Occipital lobe (tissue), 2 donors: ENCODE results near the gene TTC7B. TPM values are rescaled to one million over a fixed set of nuclear protein-coding genes. Genes with fewer than 3 reads are reported as not detected.

ENCODE experiments used
- DNase-seq: peaks from one replicate; lab custom pipeline; 2025; lab: John Stamatoyannopoulos, UW
- total RNA-seq: library from RNA; depleted of rRNA; stranded (reverse); fragments of >200 nt; gene quantifications from one replicate; pipeline ENCODE4 v1.2.3, GENCODE V29; 2014

The TTC7B gene
- total RNA-seq, 1 donor from 2014 or later: 23.2 TPM

GRCh38 chr14:90495357-90496276, 320.6 kb downstream of the TTC7B start:
- DNase-seq: no peak

GRCh38 chr14:90491911-90492531, 324.2 kb downstream of the TTC7B start:
- DNase-seq: peak; percentile 58

DNA sequence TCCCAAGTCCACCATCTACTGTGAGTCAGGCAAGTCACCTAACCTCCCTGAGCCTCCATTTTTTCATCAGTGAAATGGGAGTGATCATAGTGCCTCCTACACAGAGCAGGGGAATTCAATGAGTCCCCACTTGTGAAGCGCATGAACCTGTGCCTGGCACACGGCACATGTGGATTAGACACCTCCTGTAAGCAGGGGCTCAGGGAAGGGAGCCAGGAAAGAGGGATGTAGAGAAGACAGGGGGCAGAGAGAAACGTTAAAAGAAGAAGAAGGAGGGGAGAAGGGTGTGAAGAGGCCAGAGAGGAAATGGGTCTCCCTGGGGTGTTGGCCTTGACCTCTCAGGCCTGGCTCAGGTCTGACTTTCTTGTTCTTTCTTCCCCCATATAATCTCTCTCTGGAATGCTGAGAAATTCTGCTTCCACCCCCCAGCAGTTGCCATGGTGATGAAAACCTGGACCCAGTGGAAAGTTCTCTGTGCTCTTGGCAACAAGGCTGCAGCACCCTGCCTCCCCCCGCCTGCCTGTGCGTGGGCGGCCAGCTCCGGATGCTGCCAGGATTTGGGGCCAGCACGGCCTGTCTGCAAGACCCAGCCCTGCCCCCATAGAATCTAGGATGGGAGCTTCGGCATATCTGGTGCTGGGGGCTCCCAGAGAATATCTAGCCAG, 324.9 kb downstream of the TTC7B start:
- DNase-seq: peak; percentile 92

GRCh38 chr14:90490720-90491050, 325.5 kb downstream of the TTC7B start:
- no peak for DNase-seq

GRCh38 chr14:90489916-90490719, 326.1 kb downstream of the TTC7B start:
- peak; percentile 38 for DNase-seq

DNA sequence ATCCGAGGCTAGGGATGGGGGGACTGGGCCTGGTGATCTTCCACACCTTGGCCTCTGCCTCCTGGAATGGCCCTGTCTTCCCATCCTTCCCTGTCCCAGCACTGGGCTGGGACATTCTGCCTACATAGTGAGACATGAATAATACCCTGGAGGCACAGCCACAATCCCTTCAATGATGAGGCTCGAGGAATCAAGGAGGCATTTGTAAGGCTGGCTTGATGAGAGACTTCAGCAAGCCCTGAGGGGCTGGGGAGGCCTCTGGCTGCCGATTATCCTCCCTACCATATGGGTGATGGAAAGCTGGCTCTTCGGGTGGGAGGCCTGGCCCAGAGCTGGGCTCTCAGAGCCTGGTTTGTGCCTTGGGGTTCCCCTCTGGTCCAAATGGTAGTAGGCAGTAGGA, 326.9 kb downstream of the TTC7B start:
- no peak for DNase-seq

- DNase-seq: no peak
Observed at GRCh38 chr14:90488256-90488655, 328.0 kb downstream of the TTC7B start.

DNA sequence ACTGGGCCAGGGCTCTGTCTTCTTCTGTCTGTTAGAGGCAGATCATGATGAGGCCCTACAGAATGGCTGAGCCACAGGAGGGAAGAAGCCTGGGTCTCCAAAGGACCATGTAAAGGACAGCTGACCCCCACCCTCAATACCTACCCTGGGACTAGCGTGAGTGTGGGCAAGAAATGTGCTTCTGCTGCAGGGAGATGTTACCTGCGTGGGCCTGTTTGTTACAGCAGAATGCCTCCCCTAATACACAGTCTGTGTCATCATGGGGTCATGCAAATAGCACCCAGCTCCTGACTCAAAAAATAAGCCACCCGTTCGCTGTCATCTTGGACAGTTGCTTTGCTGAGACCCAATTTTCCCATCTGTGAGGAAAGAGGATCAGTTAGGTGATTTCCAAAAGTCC, 328.8 kb downstream of the TTC7B start:
- no peak for DNase-seq

DNA sequence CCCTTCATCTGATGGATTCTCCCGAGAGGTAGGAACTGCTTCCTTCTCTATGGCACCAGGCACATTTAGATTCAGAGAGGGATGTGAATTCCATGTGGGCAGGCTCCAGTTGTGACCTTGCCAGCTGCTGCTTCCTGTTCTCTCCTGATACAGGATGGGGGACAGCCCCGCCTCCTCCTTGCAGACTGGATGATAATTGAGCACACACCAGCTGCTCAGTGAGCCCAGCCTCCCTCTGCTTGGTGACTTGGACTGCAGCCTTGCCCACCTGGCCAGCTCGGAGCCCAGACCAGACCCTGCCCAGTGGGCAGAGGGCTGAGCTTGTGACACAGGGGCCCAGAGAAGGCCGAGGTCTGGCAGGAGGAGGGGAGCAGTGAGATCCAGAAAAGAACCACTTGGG, 329.2 kb downstream of the TTC7B start:
- peak; percentile 69 for DNase-seq

GRCh38 chr14:90484291-90484690, 331.9 kb downstream of the TTC7B start:
- DNase-seq: no peak

- no peak for DNase-seq
Observed at GRCh38 chr14:90483571-90483974, 332.7 kb downstream of the TTC7B start.

DNA sequence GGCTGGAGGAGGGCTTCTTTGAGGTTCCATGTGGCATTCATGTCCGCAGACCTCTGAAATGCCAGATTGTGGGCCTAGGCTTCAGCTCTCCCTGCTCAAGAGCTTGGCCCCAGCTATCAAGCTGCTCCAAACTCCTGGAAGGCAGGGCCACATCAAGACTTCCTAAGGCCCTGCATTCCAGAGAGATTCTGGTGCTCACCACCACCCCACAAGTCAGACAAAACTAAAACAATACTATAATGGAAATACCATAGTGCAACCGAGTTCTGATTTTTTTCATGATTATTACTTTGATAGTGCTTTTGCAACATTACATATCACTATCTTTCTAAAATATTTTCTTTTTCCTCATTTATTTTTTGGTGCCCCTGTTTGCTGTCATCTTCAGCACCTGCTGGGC, 333.1 kb downstream of the TTC7B start:
- DNase-seq: no peak

- no peak for DNase-seq
Observed at GRCh38 chr14:90475298-90475697, 340.9 kb downstream of the TTC7B start.

Other genes with a start within 250 kb of the TTC7B start
- 11.2 TPM for gene RPS6KA5, start 244.2 kb upstream of the TTC7B start, total RNA-seq